CD4-positive, alpha-beta T cell (primary cell): ENCODE data around the gene BLM. TPM values are rescaled to one million over a fixed set of nuclear protein-coding genes. Genes with fewer than 3 reads are reported as not detected.
A peak's percentile ranks its signal among the peaks of the same experiment; 100 is the strongest.

ENCODE experiments used
- ATAC-seq: fragments of 200-7000 bp; cut with Tn5 transposase; one replicate; pipeline ENCODE4 v1.10.0; 2022; ENCODE audit warnings: mild to moderate bottlenecking; ENCODE audit not compliant: poor library complexity
- CTCF ChIA-PET: fragments of 350-600 bp; sonication (Branson Sonifier 250); formaldehyde crosslinking; loops from one replicate; lab custom pipeline; 2021; ENCODE audit warnings: antibody characterized with exemption, inconsistent platforms; lab: Charles Lee
- POLR2A ChIA-PET: fragments of 350-600 bp; sonication (Branson Sonifier 250); formaldehyde crosslinking; loops from one replicate; lab custom pipeline; 2021; ENCODE audit warnings: antibody characterized with exemption, inconsistent platforms; lab: Charles Lee
- DNase-seq, 14 experiments: peaks; one replicate each; pipeline ENCODE4 v3.0.0-alpha.2; 2013 to 2020; ENCODE audit warnings: mixed read lengths in 2 of 14
- H3K27ac ChIP-seq, 2 donors: one replicate each; pipeline versions ENCODE4 v1.5.1 to v1.7.0; 2013; ENCODE audit warnings: low read length in 2 of 2, low read depth in 1 of 2, mild to moderate bottlenecking in 1 of 2
- H3K27me3 ChIP-seq, 2 experiments: 1 replicate in 1 of 2; 2 replicates in 1 of 2; pipeline versions ENCODE4 v1.6.1 to v1.7.0; 2013; ENCODE audit warnings: low read length in 2 of 2, control low read depth in 1 of 2, mild to moderate bottlenecking in 1 of 2, moderate library complexity in 1 of 2; ENCODE audit not compliant: insufficient read depth in 2 of 2, control insufficient read depth in 1 of 2
- H3K36me3 ChIP-seq: one replicate; pipeline ENCODE4 v1.6.1; 2013; ENCODE audit warnings: low read length, control low read depth; ENCODE audit not compliant: insufficient read depth
- H3K4me1 ChIP-seq: one replicate; pipeline ENCODE4 v1.6.1; 2013; ENCODE audit warnings: low read length, control low read depth; ENCODE audit not compliant: insufficient read depth
- H3K4me3 ChIP-seq: one replicate; pipeline ENCODE4 v1.5.1; 2013; ENCODE audit warnings: mild to moderate bottlenecking, low read length, moderate library complexity
- H3K9me3 ChIP-seq, 2 experiments: 1 replicate in 1 of 2; 2 replicates in 1 of 2; pipeline versions ENCODE4 v1.6.1 to v1.7.0; 2013; ENCODE audit warnings: low read length in 2 of 2, mild to moderate bottlenecking in 2 of 2, control low read depth in 1 of 2, moderate library complexity in 1 of 2; ENCODE audit not compliant: control insufficient read depth in 1 of 2, insufficient read depth in 1 of 2
- H3K27ac Mint-ChIP-seq: one replicate; pipeline ENCODE4 v1.8.0; 2020; ENCODE audit warnings: mixed read lengths
- H3K27me3 Mint-ChIP-seq: one replicate; pipeline ENCODE4 v1.8.0; 2021; ENCODE audit warnings: mixed read lengths
- H3K36me3 Mint-ChIP-seq: one replicate; pipeline ENCODE4 v1.8.0; 2021; ENCODE audit warnings: low read depth, mixed read lengths
- H3K4me1 Mint-ChIP-seq: one replicate; pipeline ENCODE4 v1.8.0; 2021; ENCODE audit warnings: low read depth, mixed read lengths
- H3K4me3 Mint-ChIP-seq: one replicate; pipeline ENCODE4 v1.8.0; 2020; ENCODE audit warnings: mild to moderate bottlenecking, mixed read lengths
- H3K9me3 Mint-ChIP-seq: one replicate; pipeline ENCODE4 v1.8.0; 2020; ENCODE audit warnings: mixed read lengths
- intact Hi-C, 2 experiments: fragments of 100-400 bp; cut with DNase I in 1 of 2; cut with micrococcal nuclease in 1 of 2; formaldehyde crosslinking; loops; one replicate each; pipeline versions ENCODE4 v1.15.1 to v1.9.0; 2023 to 2025; cut with DNase I, micrococcal nuclease
- total RNA-seq, 174 experiments: library from RNA in 2 of 174; stranded (reverse) in 2 of 174; gene quantifications; one replicate each; pipeline ENCODE4 v1.2.3 and lab custom pipeline; 2021 to 2026
- TF ChIP-seq, protein P1 (sequence below): fragments of 200-600 bp; IDR thresholded peaks from one replicate; pipeline ENCODE4 v1.8.0; 2022; ENCODE audit warnings: antibody characterized with exemption, mild to moderate bottlenecking

The BLM gene
- total RNA-seq, 2 experiments from 2014 or later, result 1.6 to 1.8 TPM

DNA sequence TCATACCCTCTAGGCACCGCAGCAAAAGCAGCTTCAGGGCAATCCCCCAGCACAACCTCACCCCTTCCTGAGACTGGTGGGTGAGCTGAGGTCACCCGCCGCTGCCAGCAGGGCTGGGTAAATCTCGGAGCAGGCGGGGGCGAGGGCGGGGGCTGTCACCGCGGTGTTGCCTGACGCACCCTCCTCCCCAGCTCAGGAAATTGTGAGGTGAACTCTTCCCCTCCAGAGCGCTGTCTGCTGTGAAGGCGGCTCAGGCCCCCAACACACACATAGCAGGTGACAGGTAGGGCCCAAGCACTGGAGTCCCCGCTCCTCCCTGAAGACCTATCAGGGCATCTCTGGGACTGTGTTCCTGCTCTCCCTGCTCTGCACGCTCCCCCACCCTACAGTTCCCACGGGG is 121.0 kb downstream of the BLM start:
- ChIA-PET CTCF (interaction anchor here (0.6 to 1.9 kb wide), 3 partner anchors 13 to 917 kb away, joined by 3 to 5 read pairs (median 5); partner anchors contain the start of gene HDDC3), POLR2A (interaction anchor here (0.6 to 1.2 kb wide), 11 partner anchors 14 to 184 kb away, joined by 3 to 8 read pairs (median 4); partner anchors contain the start of genes BLM, HDDC3 and MAN2A2)
- H3K36me3 Mint-ChIP-seq, result no peaks in the 10 kb centered on the region
- ATAC-seq (peak; percentile 93), DNase-seq (peak; percentile 72 to 93 (median 82))
- no peaks in the 10 kb centered on the region for H3K27me3 ChIP-seq
- H3K4me3 ChIP-seq, result peak overlapping the region; percentile 28
- H3K27ac Mint-ChIP-seq, result peak overlapping the region; percentile 87
- no peaks in the 10 kb centered on the region for H3K9me3 ChIP-seq
- peak overlapping the region; percentile 51 for H3K4me3 Mint-ChIP-seq
- no peaks in the 10 kb centered on the region for H3K36me3 ChIP-seq
- no peaks in the 10 kb centered on the region for H3K9me3 Mint-ChIP-seq
- TF ChIP-seq, protein P1, sequence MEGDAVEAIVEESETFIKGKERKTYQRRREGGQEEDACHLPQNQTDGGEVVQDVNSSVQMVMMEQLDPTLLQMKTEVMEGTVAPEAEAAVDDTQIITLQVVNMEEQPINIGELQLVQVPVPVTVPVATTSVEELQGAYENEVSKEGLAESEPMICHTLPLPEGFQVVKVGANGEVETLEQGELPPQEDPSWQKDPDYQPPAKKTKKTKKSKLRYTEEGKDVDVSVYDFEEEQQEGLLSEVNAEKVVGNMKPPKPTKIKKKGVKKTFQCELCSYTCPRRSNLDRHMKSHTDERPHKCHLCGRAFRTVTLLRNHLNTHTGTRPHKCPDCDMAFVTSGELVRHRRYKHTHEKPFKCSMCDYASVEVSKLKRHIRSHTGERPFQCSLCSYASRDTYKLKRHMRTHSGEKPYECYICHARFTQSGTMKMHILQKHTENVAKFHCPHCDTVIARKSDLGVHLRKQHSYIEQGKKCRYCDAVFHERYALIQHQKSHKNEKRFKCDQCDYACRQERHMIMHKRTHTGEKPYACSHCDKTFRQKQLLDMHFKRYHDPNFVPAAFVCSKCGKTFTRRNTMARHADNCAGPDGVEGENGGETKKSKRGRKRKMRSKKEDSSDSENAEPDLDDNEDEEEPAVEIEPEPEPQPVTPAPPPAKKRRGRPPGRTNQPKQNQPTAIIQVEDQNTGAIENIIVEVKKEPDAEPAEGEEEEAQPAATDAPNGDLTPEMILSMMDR, result no peak
- H3K4me1 ChIP-seq, result peaks cover 36% of the 10 kb centered on the region
- intact Hi-C loops, result loop anchor here (1.0 to 2.0 kb wide), 4 partner anchors 18 to 33 kb away; no protein-coding TSS in a partner anchor
- H3K4me1 Mint-ChIP-seq, result peaks cover 34% of the 10 kb centered on the region
- H3K27ac ChIP-seq, result no peak overlapping the region
- no peaks in the 10 kb centered on the region for H3K27me3 Mint-ChIP-seq

DNA sequence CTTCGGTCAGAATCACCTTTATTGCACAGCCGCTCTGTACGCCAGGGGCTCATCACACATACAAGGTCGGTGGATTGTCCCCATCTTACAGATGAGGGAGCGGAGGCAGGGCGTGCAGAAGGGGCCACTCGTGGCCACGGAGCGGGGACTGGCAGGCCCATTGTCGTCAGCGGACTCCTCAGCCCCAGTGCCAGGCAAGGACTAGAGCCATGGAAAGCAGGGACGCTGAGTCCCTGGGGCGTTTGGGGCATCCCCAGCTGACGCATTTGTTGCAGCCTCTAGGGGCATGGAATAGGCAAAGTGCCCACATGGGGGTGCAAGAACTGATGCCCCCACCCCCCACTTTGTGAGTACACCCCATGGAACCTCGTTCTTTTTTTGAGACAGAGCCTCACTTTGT is 121.4 kb downstream of the BLM start:
- TF ChIP-seq, protein P1, result no peak
- CTCF ChIA-PET, result interaction anchor here (1.9 kb wide), 1 partner anchor 94 kb away, joined by 5 read pairs; the partner anchor contains the start of gene HDDC3
- ATAC-seq (no peak), DNase-seq (peak in 4 of 14 experiments; percentile 16 to 62 (median 38))
- Histone ChIP-seq H3K4me3 (peak overlapping the region; percentile 28), H3K9me3 (no peaks in the 10 kb centered on the region), H3K27ac (no peak overlapping the region), H3K4me1 (peaks cover 36% of the 10 kb centered on the region), H3K27me3 (no peaks in the 10 kb centered on the region), H3K36me3 (no peaks in the 10 kb centered on the region)
- Mint-ChIP-seq H3K36me3 (no peaks in the 10 kb centered on the region), H3K27ac (peak overlapping the region; percentile 87), H3K4me3 (peak overlapping the region; percentile 51), H3K27me3 (no peaks in the 10 kb centered on the region), H3K4me1 (peaks cover 34% of the 10 kb centered on the region), H3K9me3 (no peaks in the 10 kb centered on the region)
- intact Hi-C loops, result loop anchor here (1.0 to 2.0 kb wide), 4 partner anchors 18 to 33 kb away; no protein-coding TSS in a partner anchor
- POLR2A ChIA-PET, result interaction anchor here (0.8 to 1.3 kb wide), 8 partner anchors 13 to 184 kb away, joined by 3 to 8 read pairs (median 4); partner anchors contain the start of genes BLM, HDDC3 and MAN2A2

DNA sequence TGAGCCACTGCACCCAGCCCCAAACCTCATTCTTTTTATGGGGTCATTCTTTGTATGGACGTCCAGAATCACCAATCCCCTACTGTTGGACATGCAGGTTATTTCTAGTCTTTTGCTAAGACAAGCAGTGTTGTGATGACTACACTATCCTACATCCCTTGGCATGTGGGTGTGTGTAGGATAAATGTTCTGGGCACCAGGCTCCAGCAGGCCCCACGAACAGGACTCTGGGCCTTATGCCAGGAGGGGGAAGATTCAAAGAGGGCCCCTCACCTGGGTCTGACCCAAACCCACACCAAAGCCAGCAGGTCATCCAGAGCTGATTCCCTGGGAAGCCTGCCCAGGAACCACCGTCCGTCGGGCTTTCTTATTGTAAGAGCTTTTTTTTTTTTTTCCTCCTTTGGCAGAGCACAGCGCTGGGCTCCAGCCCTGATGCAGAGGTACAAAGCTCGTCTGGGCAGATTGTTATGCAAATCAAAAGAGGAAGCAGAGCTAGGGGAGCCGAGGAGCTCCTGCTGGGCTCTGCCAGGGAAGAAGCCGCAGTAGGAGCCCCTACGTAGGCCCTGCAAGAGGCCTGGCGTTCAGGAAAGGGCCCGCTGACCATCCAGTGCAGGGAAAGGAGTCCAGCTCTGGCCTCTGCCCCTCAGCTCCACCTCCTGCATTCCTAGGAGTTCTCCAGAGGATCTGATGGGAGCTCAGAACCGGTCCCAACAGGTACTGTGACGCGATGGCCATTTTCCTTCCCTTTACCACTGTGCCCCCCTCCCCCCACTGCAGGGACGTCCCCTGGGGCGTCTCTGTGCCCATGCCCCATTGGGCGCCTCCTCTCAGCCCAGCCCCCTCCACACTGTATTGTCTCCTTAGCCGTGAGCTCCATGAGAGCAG is 122.3 kb downstream of the BLM start:
- peak overlapping the region; percentile 87 for H3K27ac Mint-ChIP-seq
- H3K36me3 Mint-ChIP-seq, result no peaks in the 10 kb centered on the region
- H3K36me3 ChIP-seq, result no peaks in the 10 kb centered on the region
- ATAC-seq (no peak), DNase-seq (peak in 5 of 14 experiments; percentile 10 to 49 (median 24))
- ChIA-PET CTCF (interaction anchor here (0.8 to 1.9 kb wide), 2 partner anchors 93 to 190 kb away, joined by 3 to 5 read pairs; partner anchors contain the start of gene HDDC3), POLR2A (interaction anchor here (0.8 to 1.8 kb wide), 3 partner anchors 12 to 31 kb away, joined by 3 to 7 read pairs (median 3); no protein-coding TSS in a partner anchor)
- H3K9me3 Mint-ChIP-seq, result no peaks in the 10 kb centered on the region
- peak overlapping the region; percentile 73 for H3K4me3 Mint-ChIP-seq
- TF ChIP-seq, protein P1, result no peak
- peak overlapping the region; percentile 13 for H3K4me3 ChIP-seq
- no peaks in the 10 kb centered on the region for H3K27me3 Mint-ChIP-seq
- H3K4me1 ChIP-seq, result peaks cover 36% of the 10 kb centered on the region
- intact Hi-C loops, result loop anchor here (2.0 kb wide), 2 partner anchors 21 to 31 kb away; no protein-coding TSS in a partner anchor
- H3K4me1 Mint-ChIP-seq, result peaks cover 34% of the 10 kb centered on the region
- no peaks in the 10 kb centered on the region for H3K27me3 ChIP-seq
- no peak overlapping the region for H3K27ac ChIP-seq
- no peaks in the 10 kb centered on the region for H3K9me3 ChIP-seq
